HK-2 (cell line): ENCODE measurements around the gene APOL4.
A peak's percentile ranks its signal among the peaks of the same experiment; 100 is the strongest.
"Not testable (repeated sequence)": the region's sequence is repeated elsewhere in the genome, so short reads cannot be mapped to it uniquely, and the experiment has no call there.

Experiments
- DNase-seq: peaks from one replicate; pipeline ENCODE4 v3.0.0-alpha.2; 2018; ENCODE audit not compliant: unreplicated experiment

APOL4 gene

GRCh38 chr22:36206255-36206654, 4.6 kb upstream of the APOL4 start:
- DNase-seq, result no peak

DNA sequence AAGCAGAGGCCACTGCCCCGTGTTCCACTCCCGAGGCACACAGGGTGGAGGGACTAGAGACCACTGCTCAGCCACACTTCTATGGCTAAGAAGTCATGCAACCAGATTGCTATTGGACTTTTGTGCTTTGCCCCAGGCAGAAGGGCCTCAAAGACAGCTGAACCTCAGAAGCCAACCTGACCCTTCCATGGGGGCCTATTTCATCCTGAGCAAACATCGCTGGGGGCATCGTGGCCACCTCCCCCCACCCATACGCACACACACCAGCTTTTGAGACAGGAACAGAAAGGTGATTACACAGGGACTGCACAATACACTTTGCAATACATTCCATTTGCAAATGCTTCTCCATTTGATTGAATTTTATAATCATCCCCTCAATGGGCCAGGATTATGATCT, 4.0 kb upstream of the APOL4 start:
- not testable (repeated sequence) for DNase-seq

DNA sequence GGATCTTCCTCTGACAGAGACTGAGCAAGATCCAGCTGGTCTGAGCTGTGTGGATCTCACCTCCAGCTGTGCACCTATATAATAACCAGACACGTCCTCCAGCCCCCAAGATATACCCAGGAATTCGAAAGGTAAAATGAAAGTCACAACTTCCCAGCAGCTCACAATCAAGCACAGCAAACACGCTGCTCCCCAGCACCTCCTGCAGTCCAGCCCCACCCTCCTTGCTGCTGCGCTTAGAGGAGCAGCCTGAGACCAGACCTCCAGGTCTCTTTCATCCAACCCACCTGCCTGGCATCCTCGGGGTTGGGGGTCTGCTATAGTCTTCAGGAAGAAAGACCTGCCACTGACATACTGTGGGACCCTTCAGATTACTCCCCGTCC, 3.0 kb upstream of the APOL4 start:
- no peak for DNase-seq

DNA sequence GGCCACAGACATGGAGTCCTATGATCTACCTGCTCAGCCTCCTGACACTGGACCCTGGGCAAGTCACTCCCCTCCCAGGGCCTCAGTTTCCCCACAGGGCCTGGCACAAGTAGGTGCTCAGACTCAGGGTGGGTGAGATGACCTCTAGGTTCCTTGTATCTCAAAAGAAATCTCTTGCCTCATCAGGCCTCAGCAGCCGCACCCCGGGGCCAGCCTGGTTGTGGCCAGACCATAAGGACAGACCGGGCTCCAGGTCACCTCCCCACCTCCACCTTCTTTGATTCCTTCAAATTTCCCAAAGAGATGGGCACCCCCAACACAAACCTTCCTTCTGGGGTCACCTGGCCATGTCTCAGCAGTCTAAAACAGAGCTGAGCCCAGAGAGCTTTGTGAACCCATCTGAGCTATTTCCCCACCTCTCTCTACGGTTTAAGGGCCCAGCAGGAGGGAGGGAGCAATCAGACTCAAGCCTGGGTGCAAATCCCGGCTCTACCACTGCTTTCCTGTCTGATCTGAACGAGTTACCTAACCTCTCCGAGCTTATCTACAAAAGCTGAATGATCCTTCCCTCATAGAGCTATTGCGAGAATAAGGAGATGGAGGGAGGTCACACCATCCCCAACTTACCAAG, 2.5 kb upstream of the APOL4 start:
- DNase-seq, result no peak

GRCh38 chr22:36203441-36203840, 1.8 kb upstream of the APOL4 start:
- DNase-seq, result not testable (repeated sequence)

GRCh38 chr22:36202906-36203305, 1.3 kb upstream of the APOL4 start:
- not testable (repeated sequence) for DNase-seq

DNA sequence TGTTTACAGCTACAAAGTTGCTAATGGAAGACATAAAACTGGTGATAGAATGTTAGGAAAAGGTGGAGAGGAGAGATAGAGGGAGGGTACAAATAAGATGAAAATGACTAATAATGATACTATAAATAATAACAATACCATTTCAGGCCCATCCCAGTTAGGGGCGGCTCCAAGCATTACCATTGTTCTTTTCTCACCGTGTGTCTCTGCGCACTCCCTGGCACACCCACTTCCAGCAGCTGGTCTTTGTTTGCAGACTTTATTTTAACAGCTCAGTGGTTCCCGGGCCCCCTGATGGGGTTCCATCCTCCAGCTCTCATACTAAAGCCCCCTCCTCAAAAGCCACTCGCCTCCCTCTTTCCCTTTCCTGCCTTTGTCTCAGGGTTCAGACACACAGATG, 584 bp downstream of the APOL4 start:
- not testable (repeated sequence) for DNase-seq

- no peak for DNase-seq
Measured at GRCh38 chr22:36199001-36199551, 2.5 kb downstream of the APOL4 start.

GRCh38 chr22:36198536-36198935, 3.1 kb downstream of the APOL4 start:
- DNase-seq, result no peak

- DNase-seq, result no peak
Measured at GRCh38 chr22:36197514-36198146, 4.0 kb downstream of the APOL4 start.

DNA sequence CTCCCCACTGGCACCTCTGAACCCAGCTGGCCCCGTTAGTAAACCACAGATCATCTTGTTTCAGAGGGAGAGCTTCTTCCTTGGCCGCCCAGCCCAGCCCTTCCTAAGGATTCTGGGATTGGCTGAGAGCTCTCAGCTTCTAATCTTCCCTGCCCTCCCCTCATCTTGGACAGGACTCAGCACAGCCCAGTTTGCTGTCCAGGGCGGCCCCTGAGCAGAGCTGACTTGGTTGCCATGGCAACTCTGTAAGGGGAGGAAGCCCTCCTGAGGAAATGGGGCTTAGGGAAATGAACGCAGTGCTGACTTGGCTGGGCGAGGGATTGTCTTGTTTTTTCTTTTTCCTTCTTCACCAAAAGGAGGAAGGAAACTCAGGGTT, 4.6 kb downstream of the APOL4 start:
- no peak for DNase-seq

DNA sequence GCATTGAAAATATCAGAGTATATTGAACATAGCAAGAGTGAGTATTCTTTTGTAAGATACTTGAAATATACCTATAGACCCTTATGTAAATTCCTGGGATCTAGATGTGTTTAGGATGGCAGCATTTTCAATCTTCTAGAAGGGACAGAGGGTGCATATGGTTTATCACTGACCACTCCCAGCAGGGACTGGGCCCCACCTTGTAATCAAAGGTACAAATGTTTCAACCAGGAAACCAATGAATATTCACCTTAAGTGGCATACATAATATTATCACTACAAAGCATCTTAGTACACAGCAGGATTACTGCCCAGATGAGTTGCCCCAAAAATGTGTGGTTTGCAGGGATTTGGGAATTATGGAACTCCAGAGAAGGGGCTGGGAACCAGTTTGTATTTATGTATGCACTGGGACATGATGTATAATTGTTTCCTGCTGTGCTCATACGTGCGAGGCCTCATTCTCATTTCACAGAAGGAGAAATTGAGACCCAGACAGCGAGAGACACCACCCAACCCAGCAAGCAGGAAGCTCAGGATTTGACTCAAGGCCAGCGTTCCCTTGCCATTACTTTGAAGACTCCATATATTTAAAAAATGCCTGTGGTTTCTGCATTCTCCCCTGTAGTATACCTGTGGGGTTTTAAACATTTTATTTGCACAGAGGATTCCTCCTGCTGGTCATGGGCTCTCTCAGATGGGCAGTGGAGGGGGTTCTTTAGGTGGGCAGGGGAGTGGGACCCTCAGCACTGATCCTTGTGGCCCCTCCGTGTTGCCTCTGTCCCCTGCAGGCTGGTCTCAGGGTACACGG, 5.2 kb downstream of the APOL4 start:
- no peak for DNase-seq

DNA sequence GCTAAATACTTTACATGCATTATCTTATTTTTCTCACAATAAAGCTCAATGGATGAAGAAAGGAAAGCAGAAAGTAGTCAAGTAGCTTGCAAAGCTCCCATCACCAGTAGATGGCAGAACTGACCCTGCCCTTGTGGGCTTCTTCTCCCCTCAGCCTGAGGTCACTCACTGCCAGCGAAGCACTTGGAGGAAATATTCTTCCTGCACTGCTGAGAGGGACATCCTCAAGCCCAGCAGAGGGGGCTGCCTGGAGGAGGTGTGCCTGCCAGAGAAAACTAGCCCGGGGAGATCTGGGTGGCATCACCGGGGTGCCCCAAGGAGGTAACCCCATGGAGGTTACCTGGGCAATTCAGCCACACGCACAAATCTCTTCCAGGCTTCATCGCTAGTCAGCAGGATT, 6.6 kb downstream of the APOL4 start:
- DNase-seq, result peak; percentile 45

- no peak for DNase-seq
Measured at GRCh38 chr22:36194385-36194784, 7.2 kb downstream of the APOL4 start.

GRCh38 chr22:36193577-36193976, 8.0 kb downstream of the APOL4 start:
- DNase-seq, result no peak

DNA sequence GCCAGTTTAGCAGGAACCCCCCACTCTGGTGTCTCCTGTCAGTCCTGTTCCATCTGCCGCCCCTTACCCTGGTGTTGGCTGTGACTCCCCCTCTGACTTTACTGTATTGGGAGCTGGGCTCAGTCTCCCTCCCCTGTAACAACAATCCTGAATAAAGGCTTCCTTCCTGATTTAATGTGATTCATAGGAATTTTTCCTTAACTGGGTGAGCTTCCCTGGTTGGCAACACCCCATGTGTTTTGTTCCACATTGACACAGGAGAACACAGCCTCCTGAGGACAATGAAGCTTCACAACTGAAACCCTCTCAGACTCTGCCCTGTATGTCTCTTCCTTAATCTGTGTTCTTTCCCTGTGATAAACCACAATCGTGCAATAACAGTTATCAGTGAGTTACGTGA, 8.4 kb downstream of the APOL4 start:
- DNase-seq, result no peak

GRCh38 chr22:36192542-36192941, 9.1 kb downstream of the APOL4 start:
- DNase-seq, result no peak

DNA sequence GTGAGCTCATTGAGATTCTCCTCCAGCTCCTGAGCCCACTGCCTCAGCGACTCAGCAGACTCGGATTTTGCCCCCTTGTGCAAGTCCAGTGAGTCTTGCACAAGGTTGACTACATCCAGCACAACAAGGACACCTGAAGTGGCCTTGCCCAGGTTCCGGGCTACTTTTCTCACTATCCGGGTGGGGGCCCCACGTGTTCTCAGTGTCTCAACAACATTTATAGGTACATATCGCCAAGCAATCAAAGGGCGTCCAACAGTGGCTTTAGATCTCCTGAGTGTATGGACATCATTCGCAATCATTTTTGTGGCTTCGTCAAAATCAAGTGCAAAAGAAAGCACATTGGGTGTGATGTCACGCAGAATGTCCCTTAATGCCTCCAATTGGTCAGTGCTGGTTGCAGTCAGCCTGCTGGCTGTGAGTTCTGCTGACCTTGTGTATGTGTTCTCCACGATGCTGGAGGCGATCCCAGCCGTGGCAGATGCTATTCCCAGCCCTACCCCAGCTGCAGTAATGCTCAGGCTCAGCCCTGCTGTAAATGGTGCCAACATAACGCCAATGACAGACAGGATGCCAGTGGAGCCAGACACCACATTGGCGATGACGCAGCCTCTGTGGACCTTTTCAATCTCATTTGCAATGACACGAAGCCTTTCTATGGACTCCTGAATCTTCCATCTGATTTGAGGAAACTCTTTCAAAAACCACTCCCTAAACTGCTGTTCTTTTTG, 10.3 kb downstream of the APOL4 start:
- no peak for DNase-seq

DNA sequence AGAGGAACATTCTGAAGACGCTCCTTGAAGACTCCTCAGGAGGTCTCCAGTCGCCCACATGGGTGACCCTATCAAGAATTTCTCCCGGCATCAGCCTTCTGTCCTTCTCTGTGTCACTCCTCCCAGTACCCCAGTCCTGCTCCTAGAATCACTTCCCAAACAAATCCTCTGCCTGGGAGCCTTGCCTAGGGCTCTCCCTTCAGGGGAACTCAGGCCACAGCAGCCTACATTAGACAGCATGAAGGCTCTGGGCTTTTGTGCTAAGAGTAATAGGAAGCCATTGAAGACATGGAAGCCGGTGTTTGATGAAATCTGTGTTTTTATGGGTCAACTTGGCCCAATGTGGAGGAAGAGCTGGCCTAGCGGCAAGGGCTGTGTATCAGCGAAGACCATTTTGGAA, 13.7 kb downstream of the APOL4 start:
- DNase-seq, result not testable (repeated sequence)

DNA sequence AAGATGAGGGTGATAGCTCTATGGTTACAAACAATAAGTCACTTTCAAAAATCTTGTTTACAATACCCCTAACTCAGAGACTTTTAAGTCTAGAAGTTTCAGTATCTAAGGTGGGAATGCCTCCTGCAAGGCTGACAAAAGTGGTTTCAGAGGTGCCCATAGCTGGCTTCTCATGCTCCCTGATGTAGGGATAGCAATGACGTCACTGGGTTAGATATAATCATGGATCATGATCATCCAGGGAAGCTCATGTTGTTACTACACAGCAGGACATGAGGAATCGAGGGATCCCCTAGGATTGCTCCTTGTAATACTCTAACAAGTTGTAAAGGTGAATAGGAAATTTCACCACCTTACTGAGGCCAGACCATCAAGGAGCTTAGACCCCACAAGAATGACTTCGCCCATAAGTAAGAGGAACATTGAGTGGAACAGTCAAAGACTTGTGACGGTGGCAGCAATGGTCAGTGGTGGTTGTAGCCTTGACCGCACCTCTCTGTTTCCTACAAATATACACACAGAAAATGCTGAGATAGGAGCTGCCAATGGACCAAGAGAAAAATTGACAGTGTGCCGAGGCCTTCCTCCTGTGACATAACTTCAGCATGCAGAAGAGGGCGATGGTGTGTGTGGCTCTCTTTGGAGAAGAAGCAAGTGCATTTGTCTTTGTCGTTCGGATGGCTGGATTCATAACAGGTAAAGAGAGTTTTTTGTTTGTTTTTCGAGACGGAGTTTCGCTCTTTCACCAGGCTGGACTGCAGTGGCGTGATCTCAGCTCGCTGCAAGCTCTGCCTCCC, 15.6 kb downstream of the APOL4 start:
- DNase-seq, result no peak

- DNase-seq, result no peak
Measured at GRCh38 chr22:36184433-36185025, 17.1 kb downstream of the APOL4 start.
